Measurements from ENCODE around the gene CACUL1. TPM values are rescaled to one million over a fixed set of nuclear protein-coding genes. Genes with fewer than 3 reads are reported as not detected.

The CACUL1 gene
- total RNA-seq, 1 donor from 2014 or later: 27.1 TPM

DNA sequence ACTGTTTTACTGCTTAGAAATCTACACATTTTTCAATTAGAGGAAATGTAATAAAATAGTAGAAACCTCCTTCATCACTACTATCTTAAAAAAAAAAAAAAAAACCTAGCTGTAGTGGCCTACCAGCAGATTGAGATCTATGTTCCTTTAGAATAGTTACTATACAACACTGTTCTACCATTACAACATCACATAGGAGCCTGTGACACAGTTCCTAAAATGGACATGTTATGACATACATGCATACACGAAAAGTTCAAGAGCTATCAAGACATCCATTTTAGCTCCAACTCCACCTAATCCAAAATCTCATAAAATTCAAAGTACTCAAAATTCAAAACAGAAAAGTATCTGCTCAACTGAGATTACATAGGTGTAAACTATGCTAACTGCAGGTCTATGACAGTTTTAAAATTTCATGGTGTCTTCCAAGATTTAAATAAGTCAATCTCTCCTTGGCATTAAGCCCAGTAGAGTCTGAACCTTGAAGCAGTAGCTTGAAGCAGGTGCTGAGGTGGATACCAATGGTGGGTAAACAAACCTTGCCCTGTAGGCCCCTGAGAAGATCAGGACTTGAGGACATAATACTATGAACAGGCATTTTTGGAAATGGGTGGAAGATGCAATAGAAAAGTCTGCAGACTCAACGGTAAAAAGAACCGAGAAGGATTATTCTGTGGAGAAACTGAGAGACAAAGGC is 17.0 kb downstream of the CACUL1 start:
- Mint-ChIP-seq H3K4me3 (no peak overlapping the region), H3K36me3 (ENCODE audit: low read depth) (peaks cover 2% of the 10 kb centered on the region), H3K9me3 (no peaks in the 10 kb centered on the region), H3K4me1 (peaks cover 64% of the 10 kb centered on the region), H3K27me3 (no peaks in the 10 kb centered on the region), H3K27ac (no peak overlapping the region)
- ChIA-PET CTCF (interaction anchor here (1.2 kb wide), 1 partner anchor 17 kb away, joined by 3 read pairs; no protein-coding TSS in a partner anchor), POLR2A (interaction anchor here (1.1 kb wide), 1 partner anchor 17 kb away, joined by 7 read pairs; the partner anchor contains the start of gene CACUL1)
- DNase-seq (no peak), ATAC-seq (ENCODE audit: low read depth) (no peak)
- intact Hi-C loops (cut with micrococcal nuclease): no loop called here
- TF ChIP-seq, protein P1, sequence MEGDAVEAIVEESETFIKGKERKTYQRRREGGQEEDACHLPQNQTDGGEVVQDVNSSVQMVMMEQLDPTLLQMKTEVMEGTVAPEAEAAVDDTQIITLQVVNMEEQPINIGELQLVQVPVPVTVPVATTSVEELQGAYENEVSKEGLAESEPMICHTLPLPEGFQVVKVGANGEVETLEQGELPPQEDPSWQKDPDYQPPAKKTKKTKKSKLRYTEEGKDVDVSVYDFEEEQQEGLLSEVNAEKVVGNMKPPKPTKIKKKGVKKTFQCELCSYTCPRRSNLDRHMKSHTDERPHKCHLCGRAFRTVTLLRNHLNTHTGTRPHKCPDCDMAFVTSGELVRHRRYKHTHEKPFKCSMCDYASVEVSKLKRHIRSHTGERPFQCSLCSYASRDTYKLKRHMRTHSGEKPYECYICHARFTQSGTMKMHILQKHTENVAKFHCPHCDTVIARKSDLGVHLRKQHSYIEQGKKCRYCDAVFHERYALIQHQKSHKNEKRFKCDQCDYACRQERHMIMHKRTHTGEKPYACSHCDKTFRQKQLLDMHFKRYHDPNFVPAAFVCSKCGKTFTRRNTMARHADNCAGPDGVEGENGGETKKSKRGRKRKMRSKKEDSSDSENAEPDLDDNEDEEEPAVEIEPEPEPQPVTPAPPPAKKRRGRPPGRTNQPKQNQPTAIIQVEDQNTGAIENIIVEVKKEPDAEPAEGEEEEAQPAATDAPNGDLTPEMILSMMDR (IDR thresholded peaks at IDR 0.05): no peak

DNA sequence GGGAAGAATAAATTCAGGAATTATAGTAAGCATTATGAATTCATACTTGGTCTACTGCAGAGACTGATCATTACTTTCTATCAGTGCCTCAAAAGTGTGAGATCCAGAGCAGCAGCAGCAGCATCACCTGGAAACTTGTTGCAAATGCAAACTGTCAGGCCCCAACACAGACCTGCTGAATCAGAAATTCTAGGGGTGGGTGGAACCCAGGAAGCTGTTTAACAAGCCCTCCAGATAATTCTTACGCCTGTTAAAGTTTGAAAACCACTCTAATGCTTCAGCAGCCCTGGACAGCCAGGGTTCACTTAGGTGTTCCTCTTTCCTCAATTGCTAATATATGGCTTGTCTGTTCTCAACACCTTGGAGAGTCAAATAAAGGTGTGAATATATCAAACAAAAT is 19.5 kb downstream of the CACUL1 start:
- POLR2A ChIA-PET: no interaction called here
- Mint-ChIP-seq H3K9me3 (no peaks in the 10 kb centered on the region), H3K4me1 (peaks cover 74% of the 10 kb centered on the region), H3K27ac (no peak overlapping the region), H3K36me3 (ENCODE audit: low read depth) (peaks cover 2% of the 10 kb centered on the region), H3K27me3 (no peaks in the 10 kb centered on the region), H3K4me3 (no peak overlapping the region)
- ATAC-seq (ENCODE audit: low read depth): no peak
- CTCF ChIA-PET: no interaction called here
- intact Hi-C loops (cut with micrococcal nuclease): no loop called here
- TF ChIP-seq, protein P1 (IDR thresholded peaks at IDR 0.05): no peak
- no peak for DNase-seq

DNA sequence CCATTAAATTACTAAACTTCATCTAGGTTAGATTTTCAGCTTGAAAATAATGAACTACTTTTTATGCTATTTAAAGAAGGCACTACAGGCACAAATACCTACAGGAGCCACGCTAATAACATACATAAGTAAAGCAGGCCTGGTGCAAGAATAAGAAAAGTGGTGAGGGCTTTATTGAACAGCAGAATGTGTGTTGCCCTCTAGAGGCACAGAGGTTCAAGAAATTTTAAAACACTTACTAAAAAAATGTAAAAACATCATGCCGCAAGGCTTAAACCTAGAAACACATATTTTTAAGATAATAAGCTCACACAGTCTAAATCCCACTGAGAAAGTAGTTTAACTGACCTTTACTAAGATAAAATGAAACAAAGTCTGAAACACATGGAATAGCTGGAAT is 20.3 kb downstream of the CACUL1 start:
- Mint-ChIP-seq H3K27me3 (no peaks in the 10 kb centered on the region), H3K27ac (no peak overlapping the region), H3K36me3 (ENCODE audit: low read depth) (peaks cover 2% of the 10 kb centered on the region), H3K4me3 (no peak overlapping the region), H3K4me1 (peaks cover 74% of the 10 kb centered on the region), H3K9me3 (no peaks in the 10 kb centered on the region)
- ChIA-PET POLR2A (interaction anchor here (1.3 kb wide), 1 partner anchor 21 kb away, joined by 5 read pairs; the partner anchor contains the start of gene CACUL1), CTCF (interaction anchor here (1.9 kb wide), 1 partner anchor 15 kb away, joined by 4 read pairs; no protein-coding TSS in a partner anchor)
- no peak for ATAC-seq (ENCODE audit: low read depth)
- no peak for DNase-seq
- TF ChIP-seq, protein P1 (IDR thresholded peaks at IDR 0.05): no peak
- intact Hi-C loops (cut with micrococcal nuclease): no loop called here

DNA sequence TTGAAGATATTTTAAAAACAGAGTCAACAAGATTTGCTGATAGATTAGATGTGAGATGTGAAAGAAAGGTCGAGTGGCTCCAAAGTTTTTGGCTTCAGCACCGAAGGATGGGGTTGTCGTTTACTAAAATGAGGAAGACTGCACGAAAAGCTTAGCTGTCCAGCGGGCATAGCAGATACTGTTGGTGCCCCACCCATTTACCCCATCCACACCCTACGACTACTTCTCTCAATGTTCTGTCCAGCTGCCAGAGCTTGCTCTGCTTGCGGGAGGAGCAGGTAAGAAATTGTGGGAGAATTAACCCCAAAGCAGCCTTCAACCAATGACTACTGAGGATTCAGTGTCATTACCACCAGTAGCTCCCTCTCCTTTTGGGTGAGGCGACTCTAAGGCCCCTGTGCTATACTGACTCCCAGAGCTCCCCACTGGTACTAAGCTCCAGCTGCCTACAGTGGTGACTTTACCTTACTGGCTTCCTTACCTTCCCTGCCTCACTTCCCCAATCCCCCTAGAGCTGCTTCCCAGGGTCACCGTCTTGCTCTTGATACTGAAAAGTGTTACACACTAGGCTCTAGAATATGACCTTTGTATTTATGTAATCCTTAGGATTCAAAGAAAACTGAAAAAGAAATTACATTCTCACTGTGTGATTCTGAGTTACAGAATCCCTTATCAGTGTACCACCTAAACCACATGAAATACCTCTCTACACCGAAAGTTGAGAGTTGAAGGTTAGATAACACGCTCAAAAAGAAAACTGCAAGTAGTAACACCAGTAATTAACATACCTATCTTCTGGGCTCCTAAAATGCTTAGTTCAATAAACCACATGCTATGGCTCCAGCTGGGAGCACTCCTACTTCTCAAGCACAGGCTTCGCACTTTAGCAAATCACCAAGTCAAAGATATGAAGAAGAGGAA is 22.3 kb downstream of the CACUL1 start:
- no peaks in the 10 kb centered on the region for H3K9me3 Mint-ChIP-seq
- CTCF ChIA-PET: interaction anchor here (1.7 to 1.9 kb wide), 2 partner anchors 11 to 13 kb away, joined by 4 read pairs; no protein-coding TSS in a partner anchor
- TF ChIP-seq, protein P1 (IDR thresholded peaks at IDR 0.05): no peak
- ATAC-seq (ENCODE audit: low read depth) (no peak), DNase-seq (no peak)
- peaks cover 4% of the 10 kb centered on the region for H3K36me3 Mint-ChIP-seq (ENCODE audit: low read depth)
- H3K27me3 Mint-ChIP-seq: no peaks in the 10 kb centered on the region
- peaks cover 67% of the 10 kb centered on the region for H3K4me1 Mint-ChIP-seq
- no peak overlapping the region for H3K4me3 Mint-ChIP-seq
- H3K27ac Mint-ChIP-seq: peak overlapping the region; percentile 46
- POLR2A ChIA-PET: no interaction called here
- intact Hi-C loops (cut with micrococcal nuclease): no loop called here
